ENCODE results near the gene PSMF1.

PSMF1 gene

DNA sequence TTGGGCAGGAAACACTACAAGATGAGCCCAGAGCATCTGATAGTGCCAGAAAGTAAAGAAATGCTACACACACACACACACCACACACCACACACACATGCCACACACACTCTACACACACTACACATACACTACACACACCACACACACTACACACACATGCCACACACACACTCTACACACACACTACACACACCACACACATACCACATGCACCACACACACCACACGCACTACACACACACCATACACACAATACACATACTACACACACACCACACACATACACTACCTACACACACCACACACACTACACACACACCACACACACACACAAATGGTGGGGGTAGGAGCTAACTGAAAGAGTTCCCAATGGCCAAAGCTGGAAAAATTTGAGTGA lies 69.9 kb downstream of the PSMF1 start:
- TF ChIP-seq, protein P1, sequence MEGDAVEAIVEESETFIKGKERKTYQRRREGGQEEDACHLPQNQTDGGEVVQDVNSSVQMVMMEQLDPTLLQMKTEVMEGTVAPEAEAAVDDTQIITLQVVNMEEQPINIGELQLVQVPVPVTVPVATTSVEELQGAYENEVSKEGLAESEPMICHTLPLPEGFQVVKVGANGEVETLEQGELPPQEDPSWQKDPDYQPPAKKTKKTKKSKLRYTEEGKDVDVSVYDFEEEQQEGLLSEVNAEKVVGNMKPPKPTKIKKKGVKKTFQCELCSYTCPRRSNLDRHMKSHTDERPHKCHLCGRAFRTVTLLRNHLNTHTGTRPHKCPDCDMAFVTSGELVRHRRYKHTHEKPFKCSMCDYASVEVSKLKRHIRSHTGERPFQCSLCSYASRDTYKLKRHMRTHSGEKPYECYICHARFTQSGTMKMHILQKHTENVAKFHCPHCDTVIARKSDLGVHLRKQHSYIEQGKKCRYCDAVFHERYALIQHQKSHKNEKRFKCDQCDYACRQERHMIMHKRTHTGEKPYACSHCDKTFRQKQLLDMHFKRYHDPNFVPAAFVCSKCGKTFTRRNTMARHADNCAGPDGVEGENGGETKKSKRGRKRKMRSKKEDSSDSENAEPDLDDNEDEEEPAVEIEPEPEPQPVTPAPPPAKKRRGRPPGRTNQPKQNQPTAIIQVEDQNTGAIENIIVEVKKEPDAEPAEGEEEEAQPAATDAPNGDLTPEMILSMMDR (IDR thresholded peaks at IDR 0.05; ENCODE audit: low read depth, low read length): no peak

GRCh38 chr20:1189827-1190226 lies 71.4 kb downstream of the PSMF1 start:
- TF ChIP-seq, protein P1 (IDR thresholded peaks at IDR 0.05; ENCODE audit: low read depth, low read length): no peak
- DNase-seq (ENCODE audit: extremely low read depth, low read depth): no peak

More for the DNA sequence above, 69.9 kb downstream of the PSMF1 start:
- DNase-seq (ENCODE audit: extremely low read depth, low read depth): no peak

GRCh38 chr20:1190847-1191246 lies 72.4 kb downstream of the PSMF1 start:
- no peak for DNase-seq (ENCODE audit: extremely low read depth, low read depth)
- TF ChIP-seq, protein P1 (IDR thresholded peaks at IDR 0.05; ENCODE audit: low read depth, low read length): no peak

GRCh38 chr20:1191299-1191698 lies 72.9 kb downstream of the PSMF1 start:
- TF ChIP-seq, protein P1 (IDR thresholded peaks at IDR 0.05; ENCODE audit: low read depth, low read length): no peak

GRCh38 chr20:1195226-1195625 lies 76.8 kb downstream of the PSMF1 start:
- TF ChIP-seq, protein P1 (IDR thresholded peaks at IDR 0.05; ENCODE audit: low read depth, low read length): no peak
- no peak for DNase-seq (ENCODE audit: extremely low read depth, low read depth)

More at GRCh38 chr20:1191299-1191698, 72.9 kb downstream of the PSMF1 start:
- DNase-seq (ENCODE audit: extremely low read depth, low read depth): no peak

- TF ChIP-seq, protein P1 (IDR thresholded peaks at IDR 0.05; ENCODE audit: low read depth, low read length): no peak
- DNase-seq (ENCODE audit: extremely low read depth, low read depth): no peak
These were observed 78.2 kb downstream of the PSMF1 start for GRCh38 chr20:1196634-1197033.

DNA sequence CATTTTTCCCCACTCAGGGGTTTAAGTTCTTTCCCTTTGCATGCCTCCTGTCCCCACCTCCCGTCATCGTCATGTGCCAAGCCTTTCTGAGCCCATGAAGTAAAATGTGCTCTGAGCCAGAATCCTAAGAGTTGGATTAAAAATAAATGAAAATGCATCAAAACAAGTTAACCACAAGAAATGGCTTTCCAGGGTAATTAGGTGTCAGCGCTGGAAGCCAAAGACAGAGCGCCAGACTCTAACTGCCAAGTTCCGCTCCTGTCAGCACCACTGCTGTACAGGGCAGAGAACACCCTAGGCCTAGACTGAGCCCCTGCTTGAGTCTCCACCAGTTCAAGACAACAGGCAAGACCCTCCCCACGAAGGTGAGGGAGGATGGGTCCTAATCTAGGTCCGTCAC lies 79.4 kb downstream of the PSMF1 start:
- TF ChIP-seq, protein P1 (IDR thresholded peaks at IDR 0.05; ENCODE audit: low read depth, low read length): no peak
- no peak for DNase-seq (ENCODE audit: extremely low read depth, low read depth)
